K562 (cell line): ENCODE measurements around the gene TEX54. TPM values are rescaled to one million over a fixed set of nuclear protein-coding genes. Genes with fewer than 3 reads are reported as not detected.

Experiments
- EGR1 ChIP-seq: fragments of 450-650 bp; conservative IDR thresholded peaks from 2 replicates; pipeline ENCODE4 v1.6.1; 2017; ENCODE audit warnings: mild to moderate bottlenecking
- FOXJ2 ChIP-seq: fragments of 200-800 bp; sonication (Bioruptor generic); IDR thresholded peaks from 2 replicates; pipeline ENCODE4 v1.6.1; 2016; ENCODE audit warnings: missing genetic modification characterization, missing compliant biosample characterization
- HMG20A ChIP-seq: fragments of 450-650 bp; formaldehyde crosslinking; conservative IDR thresholded peaks from 2 replicates; pipeline ENCODE4 v1.4.0; 2020; ENCODE audit warnings: mild to moderate bottlenecking, mixed read lengths
- HSF4 ChIP-seq: fragments of 250-450 bp; sonication (Bioruptor Pico); IDR thresholded peaks from 2 replicates; pipeline ENCODE4 v2.1.2; 2022; ENCODE audit warnings: mild to moderate bottlenecking, moderate library complexity, borderline replicate concordance
- KHSRP ChIP-seq: fragments of 450-650 bp; IDR thresholded peaks from 2 replicates; pipeline ENCODE4 v1.6.1; 2017
- MCM2 ChIP-seq: fragments of 450-650 bp; IDR thresholded peaks from 2 replicates; pipeline ENCODE4 v1.6.1; 2017; ENCODE audit warnings: low read depth, mild to moderate bottlenecking
- POLR2G ChIP-seq: fragments of 200-400 bp; formaldehyde crosslinking; IDR thresholded peaks from 2 replicates; pipeline ENCODE4 v1.6.1; 2017; ENCODE audit warnings: low read depth, mild to moderate bottlenecking, antibody characterized with exemption, low read length, moderate library complexity
- RBFOX2 ChIP-seq: fragments of 200-400 bp; formaldehyde crosslinking; IDR thresholded peaks from 2 replicates; pipeline ENCODE4 v1.6.1; 2017; ENCODE audit warnings: low read depth, mild to moderate bottlenecking, low read length, moderate library complexity
- RBM22 ChIP-seq: fragments of 200-400 bp; formaldehyde crosslinking; IDR thresholded peaks from 2 replicates; pipeline ENCODE4 v1.6.1; 2018; ENCODE audit warnings: low read length, low read depth; ENCODE audit not compliant: poor library complexity, severe bottlenecking
- SIX5 ChIP-seq, 2 experiments: IDR thresholded peaks; 2 replicates each; pipeline ENCODE4 v1.6.1; 2011; ENCODE audit warnings: low read length in 2 of 2, borderline replicate concordance in 1 of 2, low read depth in 1 of 2, mild to moderate bottlenecking in 1 of 2, moderate library complexity in 1 of 2; ENCODE audit not compliant: insufficient read depth in 1 of 2
- TBL1XR1 ChIP-seq, 2 experiments: IDR thresholded peaks; 2 replicates each; pipeline ENCODE4 v1.6.1; 2012; ENCODE audit warnings: improper control_type of control experiment in 2 of 2, low read length in 2 of 2, mild to moderate bottlenecking in 1 of 2
- ZNF316 ChIP-seq: fragments of 450-650 bp; IDR thresholded peaks from 2 replicates; pipeline ENCODE4 v1.6.1; 2016
- ZNF584 ChIP-seq: fragments of 200-800 bp; sonication (Bioruptor generic); IDR thresholded peaks from 2 replicates; pipeline ENCODE4 v1.6.1; 2016; ENCODE audit warnings: low read depth, mild to moderate bottlenecking, missing genetic modification characterization, missing compliant biosample characterization
- polyA plus RNA-seq, 8 experiments: library from polyadenylated mRNA; depleted of rRNA in 4 of 8; stranded (reverse) in 5 of 8; unstranded in 3 of 8; fragments of >200 nt; fragmentation: Nextera tagmentation in 2 of 8; fragmentation: Illumina TruSeq in 1 of 8; extraction: Ambion mirVana in 2 of 8; extraction: Trizol in 1 of 8; gene quantifications; 2 replicates each; pipeline versions ENCODE4 v1.2.1 to v1.2.3, GENCODE V29; 2011 to 2014; ENCODE audit warnings: inconsistent platforms in 1 of 8, missing spikeins in 1 of 8
- total RNA-seq, 7 experiments: library from RNA; depleted of rRNA in 6 of 7; stranded (reverse); fragments of >200 nt in 6 of 7; fragmentation: Illumina TruSeq in 2 of 7; extraction: Trizol in 2 of 7; gene quantifications; 2 replicates each; pipeline versions ENCODE4 v1.2.1 to v1.2.3, GENCODE V29; 2011 to 2021; ENCODE audit warnings: low replicate concordance in 1 of 7
- TF ChIP-seq, protein P1 (sequence below): fragments of 200-600 bp; sonication (generic); IDR thresholded peaks from one replicate; pipeline ENCODE4 v1.6.1; 2012; ENCODE audit warnings: mild to moderate bottlenecking, low read depth, low read length, inconsistent platforms
- TF ChIP-seq, protein P2 (sequence below): sonication (generic); formaldehyde crosslinking; IDR thresholded peaks from 2 replicates; pipeline ENCODE4 v1.8.0; 2022; ENCODE audit warnings: missing genetic modification reagents, mild to moderate bottlenecking, borderline replicate concordance

Gene TEX54
- total and polyA plus RNA-seq, 9 of the 15 experiments (the other 6 are each of a cell fraction or from before 2014, with no cell fraction given): not detected

DNA sequence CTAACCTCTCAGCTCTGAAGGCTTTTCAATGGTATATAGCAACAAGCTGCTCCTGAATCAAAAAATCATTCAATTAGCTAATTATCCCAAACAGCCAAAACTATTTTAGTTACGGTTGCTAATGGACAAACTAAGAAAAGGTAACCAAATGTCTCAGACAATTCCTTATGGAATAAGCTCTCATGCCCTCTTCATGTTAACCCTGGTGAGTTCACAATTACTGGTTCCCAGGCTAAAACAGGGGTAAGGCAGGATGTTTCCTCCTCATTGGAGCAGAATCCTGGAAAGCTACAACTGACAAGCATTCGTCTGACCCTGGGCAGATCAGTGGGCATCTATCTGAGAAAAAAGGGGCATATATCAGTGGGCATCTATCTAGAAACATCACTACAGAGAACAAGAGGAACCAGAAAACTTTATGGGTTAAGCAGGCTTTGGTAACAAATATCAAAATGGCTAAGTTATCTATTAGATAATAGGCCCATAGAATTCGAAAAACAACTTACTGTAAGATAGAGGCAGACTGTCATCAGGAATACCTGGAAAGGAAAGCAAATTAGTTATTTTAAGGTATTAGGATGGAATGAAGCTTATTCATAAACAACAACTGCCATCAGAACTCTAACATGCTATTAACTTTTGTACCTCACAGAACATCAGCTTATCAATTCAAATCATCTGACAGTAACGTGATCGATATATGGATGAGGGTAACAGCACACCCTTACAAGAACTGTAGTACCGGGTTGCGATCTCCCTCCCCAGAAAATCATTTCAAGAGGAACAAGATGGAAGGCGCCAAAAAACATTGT lies 21.6 kb upstream of the TEX54 start (continued):
- TF ChIP-seq, protein P1, sequence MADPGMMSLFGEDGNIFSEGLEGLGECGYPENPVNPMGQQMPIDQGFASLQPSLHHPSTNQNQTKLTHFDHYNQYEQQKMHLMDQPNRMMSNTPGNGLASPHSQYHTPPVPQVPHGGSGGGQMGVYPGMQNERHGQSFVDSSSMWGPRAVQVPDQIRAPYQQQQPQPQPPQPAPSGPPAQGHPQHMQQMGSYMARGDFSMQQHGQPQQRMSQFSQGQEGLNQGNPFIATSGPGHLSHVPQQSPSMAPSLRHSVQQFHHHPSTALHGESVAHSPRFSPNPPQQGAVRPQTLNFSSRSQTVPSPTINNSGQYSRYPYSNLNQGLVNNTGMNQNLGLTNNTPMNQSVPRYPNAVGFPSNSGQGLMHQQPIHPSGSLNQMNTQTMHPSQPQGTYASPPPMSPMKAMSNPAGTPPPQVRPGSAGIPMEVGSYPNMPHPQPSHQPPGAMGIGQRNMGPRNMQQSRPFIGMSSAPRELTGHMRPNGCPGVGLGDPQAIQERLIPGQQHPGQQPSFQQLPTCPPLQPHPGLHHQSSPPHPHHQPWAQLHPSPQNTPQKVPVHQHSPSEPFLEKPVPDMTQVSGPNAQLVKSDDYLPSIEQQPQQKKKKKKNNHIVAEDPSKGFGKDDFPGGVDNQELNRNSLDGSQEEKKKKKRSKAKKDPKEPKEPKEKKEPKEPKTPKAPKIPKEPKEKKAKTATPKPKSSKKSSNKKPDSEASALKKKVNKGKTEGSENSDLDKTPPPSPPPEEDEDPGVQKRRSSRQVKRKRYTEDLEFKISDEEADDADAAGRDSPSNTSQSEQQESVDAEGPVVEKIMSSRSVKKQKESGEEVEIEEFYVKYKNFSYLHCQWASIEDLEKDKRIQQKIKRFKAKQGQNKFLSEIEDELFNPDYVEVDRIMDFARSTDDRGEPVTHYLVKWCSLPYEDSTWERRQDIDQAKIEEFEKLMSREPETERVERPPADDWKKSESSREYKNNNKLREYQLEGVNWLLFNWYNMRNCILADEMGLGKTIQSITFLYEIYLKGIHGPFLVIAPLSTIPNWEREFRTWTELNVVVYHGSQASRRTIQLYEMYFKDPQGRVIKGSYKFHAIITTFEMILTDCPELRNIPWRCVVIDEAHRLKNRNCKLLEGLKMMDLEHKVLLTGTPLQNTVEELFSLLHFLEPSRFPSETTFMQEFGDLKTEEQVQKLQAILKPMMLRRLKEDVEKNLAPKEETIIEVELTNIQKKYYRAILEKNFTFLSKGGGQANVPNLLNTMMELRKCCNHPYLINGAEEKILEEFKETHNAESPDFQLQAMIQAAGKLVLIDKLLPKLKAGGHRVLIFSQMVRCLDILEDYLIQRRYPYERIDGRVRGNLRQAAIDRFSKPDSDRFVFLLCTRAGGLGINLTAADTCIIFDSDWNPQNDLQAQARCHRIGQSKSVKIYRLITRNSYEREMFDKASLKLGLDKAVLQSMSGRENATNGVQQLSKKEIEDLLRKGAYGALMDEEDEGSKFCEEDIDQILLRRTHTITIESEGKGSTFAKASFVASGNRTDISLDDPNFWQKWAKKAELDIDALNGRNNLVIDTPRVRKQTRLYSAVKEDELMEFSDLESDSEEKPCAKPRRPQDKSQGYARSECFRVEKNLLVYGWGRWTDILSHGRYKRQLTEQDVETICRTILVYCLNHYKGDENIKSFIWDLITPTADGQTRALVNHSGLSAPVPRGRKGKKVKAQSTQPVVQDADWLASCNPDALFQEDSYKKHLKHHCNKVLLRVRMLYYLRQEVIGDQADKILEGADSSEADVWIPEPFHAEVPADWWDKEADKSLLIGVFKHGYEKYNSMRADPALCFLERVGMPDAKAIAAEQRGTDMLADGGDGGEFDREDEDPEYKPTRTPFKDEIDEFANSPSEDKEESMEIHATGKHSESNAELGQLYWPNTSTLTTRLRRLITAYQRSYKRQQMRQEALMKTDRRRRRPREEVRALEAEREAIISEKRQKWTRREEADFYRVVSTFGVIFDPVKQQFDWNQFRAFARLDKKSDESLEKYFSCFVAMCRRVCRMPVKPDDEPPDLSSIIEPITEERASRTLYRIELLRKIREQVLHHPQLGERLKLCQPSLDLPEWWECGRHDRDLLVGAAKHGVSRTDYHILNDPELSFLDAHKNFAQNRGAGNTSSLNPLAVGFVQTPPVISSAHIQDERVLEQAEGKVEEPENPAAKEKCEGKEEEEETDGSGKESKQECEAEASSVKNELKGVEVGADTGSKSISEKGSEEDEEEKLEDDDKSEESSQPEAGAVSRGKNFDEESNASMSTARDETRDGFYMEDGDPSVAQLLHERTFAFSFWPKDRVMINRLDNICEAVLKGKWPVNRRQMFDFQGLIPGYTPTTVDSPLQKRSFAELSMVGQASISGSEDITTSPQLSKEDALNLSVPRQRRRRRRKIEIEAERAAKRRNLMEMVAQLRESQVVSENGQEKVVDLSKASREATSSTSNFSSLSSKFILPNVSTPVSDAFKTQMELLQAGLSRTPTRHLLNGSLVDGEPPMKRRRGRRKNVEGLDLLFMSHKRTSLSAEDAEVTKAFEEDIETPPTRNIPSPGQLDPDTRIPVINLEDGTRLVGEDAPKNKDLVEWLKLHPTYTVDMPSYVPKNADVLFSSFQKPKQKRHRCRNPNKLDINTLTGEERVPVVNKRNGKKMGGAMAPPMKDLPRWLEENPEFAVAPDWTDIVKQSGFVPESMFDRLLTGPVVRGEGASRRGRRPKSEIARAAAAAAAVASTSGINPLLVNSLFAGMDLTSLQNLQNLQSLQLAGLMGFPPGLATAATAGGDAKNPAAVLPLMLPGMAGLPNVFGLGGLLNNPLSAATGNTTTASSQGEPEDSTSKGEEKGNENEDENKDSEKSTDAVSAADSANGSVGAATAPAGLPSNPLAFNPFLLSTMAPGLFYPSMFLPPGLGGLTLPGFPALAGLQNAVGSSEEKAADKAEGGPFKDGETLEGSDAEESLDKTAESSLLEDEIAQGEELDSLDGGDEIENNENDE: no peak
- TF ChIP-seq ZNF316: no peak
- TF ChIP-seq MCM2: no peak
- TF ChIP-seq POLR2G: peak; percentile 50
- TF ChIP-seq, protein P2, sequence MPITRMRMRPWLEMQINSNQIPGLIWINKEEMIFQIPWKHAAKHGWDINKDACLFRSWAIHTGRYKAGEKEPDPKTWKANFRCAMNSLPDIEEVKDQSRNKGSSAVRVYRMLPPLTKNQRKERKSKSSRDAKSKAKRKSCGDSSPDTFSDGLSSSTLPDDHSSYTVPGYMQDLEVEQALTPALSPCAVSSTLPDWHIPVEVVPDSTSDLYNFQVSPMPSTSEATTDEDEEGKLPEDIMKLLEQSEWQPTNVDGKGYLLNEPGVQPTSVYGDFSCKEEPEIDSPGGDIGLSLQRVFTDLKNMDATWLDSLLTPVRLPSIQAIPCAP (CRISPR knock-in tag): no peak
- no peak for TF ChIP-seq EGR1
- peak; percentile 58 for TF ChIP-seq RBFOX2
- no peak for TF ChIP-seq HMG20A
- 0 out of 2 replicates have a peak, but pooled peaks have one; percentile 15 for TF ChIP-seq ZNF584 (CRISPR knock-in tag)
- no peak for TF ChIP-seq FOXJ2 (tag)
- no peak for TF ChIP-seq KHSRP
- peak; percentile 67 for TF ChIP-seq RBM22
- TF ChIP-seq HSF4 (CRISPR knock-in tag): no peak
- 0 out of 4 replicates have a peak, but pooled peaks of 1 of the 2 experiments have one; percentile 54 for TF ChIP-seq TBL1XR1 (IDR thresholded peaks at IDR 0.05; ENCODE audit: low read length in 2 of 2)
- TF ChIP-seq SIX5 (IDR thresholded peaks at IDR 0.05; ENCODE audit: borderline replicate concordance in 1 of 2, insufficient read depth in 1 of 2, low read depth in 1 of 2, low read length in 2 of 2): no peak
